GM12865 (cell line): Measurements from ENCODE around the gene CRX.
A peak's percentile ranks its signal among the peaks of the same experiment; 100 is the strongest.
"Not testable (repeated sequence)": the region's sequence is repeated elsewhere in the genome, so short reads cannot be mapped to it uniquely, and the experiment has no call there.

Experiments used
- DNase-seq: peaks from one replicate; pipeline ENCODE4 v3.0.0; 2010; ENCODE audit warnings: low read depth
- H3K4me3 ChIP-seq: 2 replicates; pipeline ENCODE4 v1.5.1; 2011; ENCODE audit warnings: mild to moderate bottlenecking, low read depth, low read length, control low read depth
- TF ChIP-seq, protein P1 (sequence below): IDR thresholded peaks from 2 replicates; pipeline ENCODE4 v1.5.1; 2011; ENCODE audit warnings: low read length, control low read depth, low read depth, inconsistent platforms; ENCODE audit not compliant: insufficient read depth; ENCODE audit errors: missing control alignments

The CRX gene

DNA sequence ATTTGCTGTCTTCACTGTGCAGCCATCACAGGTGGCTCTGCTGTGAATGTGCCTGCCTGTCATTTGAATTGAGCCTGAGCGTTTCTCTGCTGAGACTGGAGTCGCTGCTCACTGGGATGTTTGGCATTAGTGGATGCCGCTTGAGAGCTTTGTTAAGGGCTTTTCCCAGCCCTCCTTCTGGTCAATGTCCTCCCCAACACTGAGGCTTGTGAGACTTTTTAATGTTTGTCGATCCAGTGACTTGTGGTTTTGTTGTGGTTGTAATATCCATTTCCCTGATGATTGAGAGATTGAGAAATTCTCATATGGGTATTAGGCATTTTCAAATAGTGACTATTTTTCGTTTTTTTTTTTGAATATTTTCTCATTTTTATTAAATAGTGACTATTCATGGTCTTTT, 39.9 kb downstream of the CRX start:
- no peak for DNase-seq
- TF ChIP-seq, protein P1, sequence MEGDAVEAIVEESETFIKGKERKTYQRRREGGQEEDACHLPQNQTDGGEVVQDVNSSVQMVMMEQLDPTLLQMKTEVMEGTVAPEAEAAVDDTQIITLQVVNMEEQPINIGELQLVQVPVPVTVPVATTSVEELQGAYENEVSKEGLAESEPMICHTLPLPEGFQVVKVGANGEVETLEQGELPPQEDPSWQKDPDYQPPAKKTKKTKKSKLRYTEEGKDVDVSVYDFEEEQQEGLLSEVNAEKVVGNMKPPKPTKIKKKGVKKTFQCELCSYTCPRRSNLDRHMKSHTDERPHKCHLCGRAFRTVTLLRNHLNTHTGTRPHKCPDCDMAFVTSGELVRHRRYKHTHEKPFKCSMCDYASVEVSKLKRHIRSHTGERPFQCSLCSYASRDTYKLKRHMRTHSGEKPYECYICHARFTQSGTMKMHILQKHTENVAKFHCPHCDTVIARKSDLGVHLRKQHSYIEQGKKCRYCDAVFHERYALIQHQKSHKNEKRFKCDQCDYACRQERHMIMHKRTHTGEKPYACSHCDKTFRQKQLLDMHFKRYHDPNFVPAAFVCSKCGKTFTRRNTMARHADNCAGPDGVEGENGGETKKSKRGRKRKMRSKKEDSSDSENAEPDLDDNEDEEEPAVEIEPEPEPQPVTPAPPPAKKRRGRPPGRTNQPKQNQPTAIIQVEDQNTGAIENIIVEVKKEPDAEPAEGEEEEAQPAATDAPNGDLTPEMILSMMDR = no peak
- H3K4me3 ChIP-seq = no peak overlapping the region

DNA sequence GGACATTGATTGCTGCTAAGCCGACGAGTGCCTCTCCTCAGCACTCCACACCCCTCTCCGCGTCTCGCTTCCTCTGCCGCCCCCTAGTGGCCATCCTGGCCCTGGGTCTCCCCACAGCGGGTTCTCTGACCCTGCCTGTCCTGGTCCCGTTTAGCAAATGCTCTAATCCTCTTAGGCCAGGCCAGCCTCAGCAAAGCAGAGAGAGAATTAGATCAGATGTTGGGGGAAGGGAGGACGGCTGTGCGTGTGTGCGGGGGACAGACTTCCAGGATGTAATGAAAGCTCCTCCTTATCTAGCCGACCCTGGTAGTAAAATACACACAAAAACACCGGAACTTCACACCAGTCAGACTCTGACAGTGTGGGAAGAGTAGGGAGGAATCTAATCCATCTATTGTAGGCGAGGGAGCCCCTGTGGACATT, 41.8 kb downstream of the CRX start:
- H3K4me3 ChIP-seq = no peak overlapping the region
- peak; percentile 70 for DNase-seq
- TF ChIP-seq, protein P1 = peak; percentile 90

DNA sequence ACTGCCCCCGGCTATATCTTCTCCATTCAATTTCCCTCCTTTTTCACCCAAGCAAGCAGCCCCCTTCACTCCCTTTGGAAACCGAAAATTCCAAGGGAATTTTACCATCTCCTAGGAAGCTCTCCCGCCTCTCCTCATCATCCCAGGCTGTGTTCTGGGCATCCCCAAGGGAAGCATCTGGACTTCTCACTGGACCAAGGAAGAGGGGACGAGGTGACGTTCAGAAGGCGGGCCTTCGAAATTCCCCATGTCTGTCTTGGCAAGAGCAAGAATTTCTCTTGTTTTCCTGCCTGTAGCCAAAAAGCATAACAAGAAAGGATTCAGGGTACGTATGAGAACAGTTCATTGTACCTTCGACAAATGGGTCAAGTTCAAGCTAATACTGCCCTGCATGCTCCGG, 43.4 kb downstream of the CRX start:
- no peak overlapping the region for H3K4me3 ChIP-seq
- DNase-seq = no peak
- TF ChIP-seq, protein P1 = no peak

DNA sequence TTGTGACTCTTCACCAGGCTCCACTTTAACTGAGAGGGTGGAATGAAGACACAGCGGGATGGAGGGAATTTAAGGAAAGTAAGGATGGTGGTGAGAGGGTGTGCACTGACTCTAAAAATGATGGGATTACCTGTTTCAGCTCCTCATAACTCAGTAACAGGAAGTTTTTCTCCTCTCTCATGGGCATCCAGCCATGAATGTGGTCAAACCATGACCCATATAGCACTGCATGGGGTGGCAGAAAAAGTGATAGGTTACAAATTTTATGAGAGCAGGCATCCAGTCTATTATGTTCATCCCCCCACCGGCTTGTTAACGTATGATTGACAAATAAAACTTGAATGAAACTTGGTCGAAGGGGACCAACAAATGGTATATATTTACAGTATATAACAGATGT, 57.2 kb downstream of the CRX start:
- TF ChIP-seq, protein P1 = no peak
- no peak for DNase-seq
- no peak overlapping the region for H3K4me3 ChIP-seq

DNA sequence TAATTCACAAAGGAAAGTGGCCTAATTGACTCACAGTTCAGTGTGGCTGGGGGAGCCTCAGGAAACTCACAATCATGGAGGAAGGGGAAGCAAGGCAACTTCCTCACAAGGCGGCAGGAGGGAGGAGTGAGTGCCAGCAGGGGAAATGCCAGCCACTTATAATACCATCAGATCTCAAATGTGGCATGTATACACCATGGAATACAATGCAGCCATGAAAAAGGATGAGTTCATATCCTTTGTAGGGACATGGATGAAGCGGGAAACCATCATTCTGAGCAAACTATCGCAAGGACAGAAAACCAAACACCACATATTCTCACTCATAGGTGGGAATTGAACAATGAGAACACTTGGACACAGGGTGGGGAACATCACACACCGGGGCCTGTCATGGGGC, 57.6 kb downstream of the CRX start:
- DNase-seq = not testable (repeated sequence)

DNA sequence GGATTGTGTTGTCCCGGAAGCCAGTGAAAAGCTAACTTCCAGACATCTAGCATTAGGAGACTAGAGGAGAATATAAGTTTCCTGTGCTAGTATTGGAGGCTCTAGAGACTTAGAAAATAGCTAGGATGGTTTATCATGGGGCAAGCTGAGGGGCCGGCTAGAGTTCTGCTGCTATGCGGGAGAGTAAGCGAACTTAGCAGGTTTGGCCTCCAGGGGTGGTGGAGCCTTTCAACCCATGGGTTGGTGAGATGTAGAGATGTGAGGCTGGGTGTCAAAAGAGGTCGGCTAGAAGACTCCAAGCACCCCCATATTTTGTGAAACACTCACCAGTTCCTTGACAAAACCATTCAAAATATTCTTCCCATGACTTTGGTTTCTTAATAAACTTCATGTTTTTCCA, 60.0 kb downstream of the CRX start:
- TF ChIP-seq, protein P1 = no peak
- DNase-seq = no peak
- H3K4me3 ChIP-seq = no peak overlapping the region

More for the DNA sequence above, 57.6 kb downstream of the CRX start:
- not testable (repeated sequence) for H3K4me3 ChIP-seq

DNA sequence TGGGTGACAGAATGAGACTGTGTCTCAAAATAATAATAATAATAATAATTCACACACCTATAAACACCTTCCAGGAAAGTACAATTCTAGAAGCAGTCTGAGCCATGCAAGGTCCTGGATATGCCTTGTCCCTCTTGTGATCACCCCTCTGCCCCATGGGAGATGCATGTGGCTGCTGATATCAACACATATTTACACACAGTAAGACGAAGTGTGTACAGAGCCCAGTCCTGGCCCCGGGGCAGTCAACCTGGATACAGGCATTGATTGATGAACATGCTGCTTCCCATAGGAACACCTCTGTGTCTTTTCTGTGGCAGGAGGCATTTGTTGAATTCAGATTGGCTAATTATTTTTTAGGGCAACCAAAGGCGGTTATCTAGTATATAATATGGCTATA, 61.2 kb downstream of the CRX start:
- no peak overlapping the region for H3K4me3 ChIP-seq
- TF ChIP-seq, protein P1 = no peak
- no peak for DNase-seq
